Measurements from ENCODE around the gene ADCK2.
"Not testable (repeated sequence)": the region's sequence is repeated elsewhere in the genome, so short reads cannot be mapped to it uniquely, and the experiment has no call there.

ADCK2 gene

GRCh38 chr7:140672382-140673062, at the start of gene ADCK2:
Gene ADCK2 (plus strand): TSS chr7:140672945. CDS start chr7:140673331, 386 bp downstream.
- DNase-seq (ENCODE audit: low spot score): peak; percentile 86

- DNase-seq (ENCODE audit: low spot score): no peak
These were observed 48.8 kb upstream of the ADCK2 start for GRCh38 chr7:140623980-140624379.

GRCh38 chr7:140624392-140625191, 48.2 kb upstream of the ADCK2 start:
- DNase-seq (ENCODE audit: low spot score): no peak

- DNase-seq (ENCODE audit: low spot score): not testable (repeated sequence)
These were observed 47.6 kb upstream of the ADCK2 start for GRCh38 chr7:140625192-140625558.

- peak; percentile 86 for DNase-seq (ENCODE audit: low spot score)
These were observed 46.6 kb upstream of the ADCK2 start for GRCh38 chr7:140625908-140626868.

- no peak for DNase-seq (ENCODE audit: low spot score)
These were observed 41.7 kb upstream of the ADCK2 start for GRCh38 chr7:140631021-140631420.

GRCh38 chr7:140631602-140632001, 41.1 kb upstream of the ADCK2 start:
- peak; percentile 50 for DNase-seq (ENCODE audit: low spot score)

- no peak for DNase-seq (ENCODE audit: low spot score)
These were observed 37.4 kb upstream of the ADCK2 start for GRCh38 chr7:140635345-140635744.

- no peak for DNase-seq (ENCODE audit: low spot score)
These were observed 36.9 kb upstream of the ADCK2 start for GRCh38 chr7:140635816-140636215.

- no peak for DNase-seq (ENCODE audit: low spot score)
These were observed 35.3 kb upstream of the ADCK2 start for GRCh38 chr7:140637400-140637799.

- DNase-seq (ENCODE audit: low spot score): peak; percentile 73
These were observed 34.5 kb upstream of the ADCK2 start for GRCh38 chr7:140638173-140638791.

GRCh38 chr7:140639366-140640053, 33.2 kb upstream of the ADCK2 start:
- peak; percentile 36 for DNase-seq (ENCODE audit: low spot score)

GRCh38 chr7:140640060-140640637, 32.6 kb upstream of the ADCK2 start:
- DNase-seq (ENCODE audit: low spot score): peak; percentile 56

GRCh38 chr7:140640727-140641523, 31.8 kb upstream of the ADCK2 start, which contains the start of gene DENND2A:
Gene DENND2A (minus strand): TSS chr7:140640813. CDS start chr7:140602397, 38,416 bp downstream.
- DNase-seq (ENCODE audit: low spot score): peak; percentile 54

- no peak for DNase-seq (ENCODE audit: low spot score)
These were observed 31.1 kb upstream of the ADCK2 start for GRCh38 chr7:140641524-140642195.

- DNase-seq (ENCODE audit: low spot score): no peak
These were observed 29.3 kb upstream of the ADCK2 start for GRCh38 chr7:140643416-140643815.

- DNase-seq (ENCODE audit: low spot score): not testable (repeated sequence)
These were observed 28.0 kb upstream of the ADCK2 start for GRCh38 chr7:140644761-140645160.

GRCh38 chr7:140645166-140645900, 27.4 kb upstream of the ADCK2 start:
- no peak for DNase-seq (ENCODE audit: low spot score)

Measured in AG08395 (cell line).